Activated B cell treated with CpG ODN at 0.5 μM for 24 hours (primary cell): ENCODE measurements around the gene OR10W1. TPM values are rescaled to one million over a fixed set of nuclear protein-coding genes. Genes with fewer than 3 reads are reported as not detected.

ENCODE experiments used
- ATAC-seq: fragments of 200-7000 bp; cut with Tn5 transposase; one replicate; pipeline ENCODE4 v1.10.0; 2021; ENCODE audit warnings: low read depth, mild to moderate bottlenecking, moderate library complexity
- CTCF ChIA-PET: fragments of 350-600 bp; sonication (Branson Sonifier 250); formaldehyde crosslinking; loops from one replicate; lab custom pipeline; 2021; ENCODE audit warnings: antibody characterized with exemption; lab: Charles Lee
- POLR2A ChIA-PET: fragments of 350-600 bp; sonication (Branson Sonifier 250); formaldehyde crosslinking; loops from one replicate; lab custom pipeline; 2021; ENCODE audit warnings: antibody characterized with exemption; lab: Charles Lee
- DNase-seq: peaks from one replicate; pipeline ENCODE4 v3.0.0; 2022
- H3K27ac Mint-ChIP-seq: one replicate; pipeline ENCODE4 v1.8.0; 2020; ENCODE audit warnings: mixed read lengths
- H3K27me3 Mint-ChIP-seq: one replicate; pipeline ENCODE4 v1.8.0; 2021; ENCODE audit warnings: mixed read lengths
- H3K36me3 Mint-ChIP-seq: one replicate; pipeline ENCODE4 v1.8.0; 2021; ENCODE audit warnings: low read depth, mixed read lengths
- H3K4me1 Mint-ChIP-seq: one replicate; pipeline ENCODE4 v1.8.0; 2021; ENCODE audit warnings: mixed read lengths
- H3K4me3 Mint-ChIP-seq: one replicate; pipeline ENCODE4 v1.8.0; 2020; ENCODE audit warnings: mild to moderate bottlenecking, mixed read lengths
- H3K9me3 Mint-ChIP-seq: one replicate; pipeline ENCODE4 v1.8.0; 2020; ENCODE audit warnings: mixed read lengths
- intact Hi-C: fragments of 100-400 bp; cut with micrococcal nuclease; formaldehyde crosslinking; loops from one replicate; pipeline ENCODE4 v1.15.1; 2024
- total RNA-seq: library from RNA; stranded (reverse); gene quantifications from 2 replicates; pipeline ENCODE4 v1.2.3, GENCODE V29; 2022
- TF ChIP-seq, protein P1 (sequence below): fragments of 200-600 bp; IDR thresholded peaks from one replicate; pipeline ENCODE4 v1.8.0; 2022; ENCODE audit warnings: antibody characterized with exemption, mild to moderate bottlenecking

The OR10W1 gene
- total RNA-seq, 1 donor from 2014 or later, result not detected

DNA sequence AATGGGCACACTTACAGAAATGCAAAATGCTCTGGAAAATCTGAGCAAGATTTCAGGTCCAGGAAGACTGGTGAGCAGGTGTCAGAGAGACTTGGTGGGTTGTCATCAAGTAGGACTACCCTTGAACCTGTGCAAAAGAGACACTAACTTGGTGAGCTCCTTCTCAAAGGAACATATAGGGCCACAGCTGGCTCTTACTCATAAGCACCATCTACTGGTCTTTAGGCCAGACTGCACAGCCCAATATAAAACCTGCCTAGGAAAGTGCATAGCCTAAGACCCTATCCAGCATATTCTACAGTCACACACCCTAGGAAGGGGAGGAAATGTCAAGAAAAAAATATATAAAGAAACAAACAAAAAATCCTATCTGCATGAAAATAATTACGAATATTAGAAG lies 18.2 kb upstream of the OR10W1 start:
- H3K27me3 Mint-ChIP-seq, result peaks cover 20% of the 10 kb centered on the region
- intact Hi-C loops, result loop anchor here (5.0 kb wide), 1 partner anchor 719 kb away; the partner anchor contains the start of gene UBE2L6
- no peak overlapping the region for H3K4me3 Mint-ChIP-seq
- H3K27ac Mint-ChIP-seq, result no peak overlapping the region
- CTCF ChIA-PET, result interaction anchor here (1.0 kb wide), 2 partner anchors 718 to 940 kb away, joined by 3 to 5 read pairs; partner anchors contain the start of gene UBE2L6
- no peak for ATAC-seq
- no peaks in the 10 kb centered on the region for H3K9me3 Mint-ChIP-seq
- H3K4me1 Mint-ChIP-seq, result no peaks in the 10 kb centered on the region
- no peak for DNase-seq
- POLR2A ChIA-PET, result no interaction called here
- TF ChIP-seq, protein P1, sequence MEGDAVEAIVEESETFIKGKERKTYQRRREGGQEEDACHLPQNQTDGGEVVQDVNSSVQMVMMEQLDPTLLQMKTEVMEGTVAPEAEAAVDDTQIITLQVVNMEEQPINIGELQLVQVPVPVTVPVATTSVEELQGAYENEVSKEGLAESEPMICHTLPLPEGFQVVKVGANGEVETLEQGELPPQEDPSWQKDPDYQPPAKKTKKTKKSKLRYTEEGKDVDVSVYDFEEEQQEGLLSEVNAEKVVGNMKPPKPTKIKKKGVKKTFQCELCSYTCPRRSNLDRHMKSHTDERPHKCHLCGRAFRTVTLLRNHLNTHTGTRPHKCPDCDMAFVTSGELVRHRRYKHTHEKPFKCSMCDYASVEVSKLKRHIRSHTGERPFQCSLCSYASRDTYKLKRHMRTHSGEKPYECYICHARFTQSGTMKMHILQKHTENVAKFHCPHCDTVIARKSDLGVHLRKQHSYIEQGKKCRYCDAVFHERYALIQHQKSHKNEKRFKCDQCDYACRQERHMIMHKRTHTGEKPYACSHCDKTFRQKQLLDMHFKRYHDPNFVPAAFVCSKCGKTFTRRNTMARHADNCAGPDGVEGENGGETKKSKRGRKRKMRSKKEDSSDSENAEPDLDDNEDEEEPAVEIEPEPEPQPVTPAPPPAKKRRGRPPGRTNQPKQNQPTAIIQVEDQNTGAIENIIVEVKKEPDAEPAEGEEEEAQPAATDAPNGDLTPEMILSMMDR, result no peak
- H3K36me3 Mint-ChIP-seq, result no peaks in the 10 kb centered on the region

DNA sequence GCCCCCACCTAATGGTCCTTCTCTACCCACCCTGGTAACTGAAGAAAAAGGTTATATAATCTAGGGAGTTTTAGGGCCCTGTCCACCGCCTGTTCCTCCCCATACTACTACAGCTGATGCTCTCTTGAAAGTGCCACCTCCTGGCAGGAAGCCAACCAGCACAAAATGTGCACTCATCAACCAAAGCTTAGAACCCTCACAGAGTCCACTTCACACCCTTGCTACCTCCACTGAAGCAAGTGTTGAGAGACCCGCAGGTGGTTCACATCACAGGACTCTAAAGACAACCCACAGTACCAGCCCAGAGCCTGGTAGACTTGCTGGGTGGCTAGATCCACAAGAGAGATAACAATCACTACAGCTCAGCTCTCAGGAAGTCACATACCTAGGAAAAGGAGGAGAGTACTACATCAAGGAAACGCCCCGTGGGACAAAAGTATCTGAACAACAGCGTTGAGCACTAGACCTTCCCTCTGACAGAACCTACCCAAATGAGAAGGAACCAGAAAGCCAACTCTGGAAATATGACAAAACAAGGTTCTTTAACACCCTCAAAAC lies 17.5 kb upstream of the OR10W1 start:
- intact Hi-C loops, result loop anchor here (5.0 kb wide), 1 partner anchor 718 kb away; the partner anchor contains the start of gene UBE2L6

DNA sequence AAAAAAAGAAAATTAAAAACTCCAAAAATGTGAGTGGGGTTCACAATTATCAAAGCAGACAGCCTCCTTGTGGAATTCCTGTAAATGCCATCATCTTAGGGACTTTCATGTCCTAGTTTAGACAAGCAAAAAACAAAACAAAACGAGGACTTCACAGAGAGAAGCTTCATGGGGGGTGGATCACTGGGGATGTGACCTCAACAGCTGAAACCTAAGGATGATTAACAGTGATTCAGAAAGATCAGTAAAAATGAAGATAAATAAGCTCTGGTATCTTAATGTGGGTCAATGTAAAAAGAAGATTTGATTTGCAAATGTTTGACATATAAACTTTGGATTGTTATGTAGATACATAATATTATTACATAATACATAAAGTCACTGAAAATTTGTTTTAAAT lies 8.1 kb upstream of the OR10W1 start:
- ATAC-seq, result no peak
- DNase-seq, result no peak

More for the DNA sequence above, 17.5 kb upstream of the OR10W1 start:
- POLR2A ChIA-PET, result no interaction called here
- no peaks in the 10 kb centered on the region for H3K4me1 Mint-ChIP-seq
- H3K36me3 Mint-ChIP-seq, result no peaks in the 10 kb centered on the region
- peaks cover 20% of the 10 kb centered on the region for H3K27me3 Mint-ChIP-seq
- DNase-seq (no peak), ATAC-seq (no peak)
- H3K27ac Mint-ChIP-seq, result no peak overlapping the region
- TF ChIP-seq, protein P1, result no peak
- no peaks in the 10 kb centered on the region for H3K9me3 Mint-ChIP-seq
- CTCF ChIA-PET, result interaction anchor here (1.0 kb wide), 2 partner anchors 718 to 940 kb away, joined by 3 to 5 read pairs; partner anchors contain the start of gene UBE2L6
- no peak overlapping the region for H3K4me3 Mint-ChIP-seq

DNA sequence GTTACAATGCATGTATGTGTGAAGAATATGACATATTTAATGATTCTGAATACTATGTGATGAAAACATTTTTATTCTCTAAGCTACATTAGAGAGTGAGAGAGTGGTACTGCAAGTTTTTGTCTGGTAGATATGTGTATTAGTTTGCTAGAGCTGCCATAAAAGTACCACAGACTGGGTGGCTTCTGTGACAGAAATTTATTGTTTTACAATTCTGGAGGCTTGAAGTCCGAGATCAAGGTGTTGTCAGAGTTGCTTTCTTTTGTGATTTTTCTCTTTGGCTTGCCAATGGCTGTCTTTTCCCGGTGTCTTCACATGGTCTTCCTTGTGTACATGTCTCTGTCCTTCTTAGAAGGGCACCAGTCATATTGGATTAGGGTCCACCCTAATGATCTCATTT lies 6.9 kb upstream of the OR10W1 start:
- ChIA-PET POLR2A (no interaction called here), CTCF (no interaction called here)
- DNase-seq (no peak), ATAC-seq (no peak)
- TF ChIP-seq, protein P1, result no peak
- Mint-ChIP-seq H3K36me3 (no peaks in the 10 kb centered on the region), H3K4me3 (no peak overlapping the region), H3K27ac (no peak overlapping the region), H3K4me1 (no peaks in the 10 kb centered on the region), H3K9me3 (peaks cover 3% of the 10 kb centered on the region), H3K27me3 (peaks cover 4% of the 10 kb centered on the region)
- intact Hi-C loops, result no loop called here

More for the DNA sequence above, 8.1 kb upstream of the OR10W1 start:
- Mint-ChIP-seq H3K27ac (no peak overlapping the region), H3K27me3 (peaks cover 6% of the 10 kb centered on the region), H3K4me1 (no peaks in the 10 kb centered on the region), H3K4me3 (no peak overlapping the region), H3K9me3 (peaks cover 3% of the 10 kb centered on the region), H3K36me3 (no peaks in the 10 kb centered on the region)
- POLR2A ChIA-PET, result no interaction called here
- TF ChIP-seq, protein P1, result no peak
- intact Hi-C loops, result no loop called here
- CTCF ChIA-PET, result no interaction called here

DNA sequence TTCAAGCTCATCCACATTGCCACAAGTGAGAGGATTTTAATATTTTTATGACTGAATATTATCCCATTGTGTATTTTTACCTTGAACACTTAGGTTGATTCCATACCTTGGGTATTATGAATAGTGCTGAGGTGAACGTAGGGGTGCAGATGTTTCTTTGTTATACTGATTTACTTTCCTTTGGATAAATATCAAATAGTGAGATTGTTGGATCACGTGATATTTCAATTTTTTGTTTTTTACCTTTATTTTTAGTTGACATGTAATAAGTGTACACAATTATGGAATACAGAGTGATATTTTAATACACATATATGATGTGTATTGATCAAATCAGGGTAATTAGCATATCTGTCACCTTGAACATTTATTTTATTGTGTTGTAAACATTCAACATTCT lies 8.1 kb downstream of the OR10W1 start:
- intact Hi-C loops, result no loop called here
- ATAC-seq (no peak), DNase-seq (no peak)
- TF ChIP-seq, protein P1, result no peak
- Mint-ChIP-seq H3K4me1 (no peaks in the 10 kb centered on the region), H3K27me3 (no peaks in the 10 kb centered on the region), H3K9me3 (peaks cover 12% of the 10 kb centered on the region), H3K36me3 (no peaks in the 10 kb centered on the region), H3K4me3 (no peak overlapping the region), H3K27ac (no peak overlapping the region)
- POLR2A ChIA-PET, result no interaction called here
- CTCF ChIA-PET, result no interaction called here
